PFSK-1 (cell line): Measurements from ENCODE around the gene CCDC88C.

Source experiments
- POLR2AphosphoS5 ChIP-seq: IDR thresholded peaks from 2 replicates; pipeline ENCODE4 v1.6.1; 2012; ENCODE audit warnings: low read depth, mild to moderate bottlenecking, control low read depth, low read length, moderate library complexity
- REST ChIP-seq, 2 experiments: IDR thresholded peaks; 2 replicates each; pipeline versions ENCODE4 v1.6.1 to v1.8.0; 2011 to 2012; ENCODE audit warnings: low read depth in 2 of 2, low read length in 2 of 2, control low read depth in 1 of 2, inconsistent platforms in 1 of 2, mild to moderate bottlenecking in 1 of 2, moderate library complexity in 1 of 2; ENCODE audit not compliant: insufficient read depth in 1 of 2
- SIN3A ChIP-seq: IDR thresholded peaks from 2 replicates; pipeline ENCODE4 v1.6.1; 2012; ENCODE audit warnings: mild to moderate bottlenecking, low read length, moderate library complexity, borderline replicate concordance; ENCODE audit not compliant: insufficient read depth
- TAF1 ChIP-seq: IDR thresholded peaks from 2 replicates; pipeline ENCODE4 v1.6.1; 2012; ENCODE audit warnings: low read length, control low read depth, borderline replicate concordance; ENCODE audit not compliant: insufficient read depth

GRCh38 chr14:91273273-91273884 is 144.2 kb downstream of the CCDC88C start:
- no peak for TF ChIP-seq TAF1
- TF ChIP-seq POLR2AphosphoS5: no peak
- no peak for TF ChIP-seq REST (IDR thresholded peaks at IDR 0.05; ENCODE audit: insufficient read depth in 1 of 2, low read depth in 2 of 2, low read length in 2 of 2)
- TF ChIP-seq SIN3A: no peak
